GM12892 (cell line): ENCODE measurements around the gene TUSC2.

Experiments used
- POLR2A ChIP-seq: IDR thresholded peaks from 2 replicates; pipeline ENCODE4 v1.6.1; 2011; ENCODE audit warnings: low read depth, low read length, control low read depth
- POLR2AphosphoS5 ChIP-seq: IDR thresholded peaks from 2 replicates; pipeline ENCODE4 v1.6.1; 2011; ENCODE audit warnings: low read depth, low read length, control low read depth

DNA sequence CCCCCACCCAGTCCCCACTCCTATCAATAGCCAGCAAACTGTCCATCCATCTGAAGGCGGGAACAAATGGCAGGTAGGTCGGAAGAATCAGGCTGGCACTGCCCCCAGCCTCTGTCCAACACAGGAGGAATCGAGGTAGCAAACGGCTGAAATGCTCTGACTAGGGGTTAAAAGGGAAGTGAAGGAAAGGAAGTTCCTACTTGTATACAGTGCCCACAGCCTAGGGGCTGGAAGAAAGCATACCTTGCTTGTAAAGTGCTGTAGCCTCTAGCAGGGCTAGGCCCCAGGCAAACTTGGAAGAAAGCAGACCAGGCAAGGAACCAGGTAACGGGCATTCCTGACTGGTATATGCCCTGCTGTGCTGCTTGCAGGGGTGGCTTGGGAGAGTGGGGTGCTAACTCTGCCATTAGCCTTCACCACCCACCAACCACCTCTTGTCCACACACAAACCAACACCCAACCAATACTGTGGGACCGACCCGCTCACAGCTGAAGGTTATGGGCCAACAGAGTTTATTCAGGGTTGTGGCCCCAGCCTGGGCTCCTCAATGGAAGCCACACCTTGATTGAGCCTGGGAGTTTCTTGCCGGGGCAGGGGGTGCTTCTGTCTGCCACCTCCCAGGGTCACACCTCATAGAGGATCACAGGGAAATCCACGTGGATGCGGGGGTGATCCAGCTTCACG lies 2.4 kb downstream of the TUSC2 start:
- TF ChIP-seq POLR2A (no peak), POLR2AphosphoS5 (no peak)
